DLD1 (cell line): Measurements from ENCODE around the gene TANGO6.
"Not testable (repeated sequence)": the region's sequence is repeated elsewhere in the genome, so short reads cannot be mapped to it uniquely, and the experiment has no call there.

Source experiments
- in situ Hi-C: cut with HindIII; loops from 2 replicates; pipeline ENCODE4 v1.10.0; 2017; ENCODE audit warnings: low sequenced_read_pairs

The TANGO6 gene

DNA sequence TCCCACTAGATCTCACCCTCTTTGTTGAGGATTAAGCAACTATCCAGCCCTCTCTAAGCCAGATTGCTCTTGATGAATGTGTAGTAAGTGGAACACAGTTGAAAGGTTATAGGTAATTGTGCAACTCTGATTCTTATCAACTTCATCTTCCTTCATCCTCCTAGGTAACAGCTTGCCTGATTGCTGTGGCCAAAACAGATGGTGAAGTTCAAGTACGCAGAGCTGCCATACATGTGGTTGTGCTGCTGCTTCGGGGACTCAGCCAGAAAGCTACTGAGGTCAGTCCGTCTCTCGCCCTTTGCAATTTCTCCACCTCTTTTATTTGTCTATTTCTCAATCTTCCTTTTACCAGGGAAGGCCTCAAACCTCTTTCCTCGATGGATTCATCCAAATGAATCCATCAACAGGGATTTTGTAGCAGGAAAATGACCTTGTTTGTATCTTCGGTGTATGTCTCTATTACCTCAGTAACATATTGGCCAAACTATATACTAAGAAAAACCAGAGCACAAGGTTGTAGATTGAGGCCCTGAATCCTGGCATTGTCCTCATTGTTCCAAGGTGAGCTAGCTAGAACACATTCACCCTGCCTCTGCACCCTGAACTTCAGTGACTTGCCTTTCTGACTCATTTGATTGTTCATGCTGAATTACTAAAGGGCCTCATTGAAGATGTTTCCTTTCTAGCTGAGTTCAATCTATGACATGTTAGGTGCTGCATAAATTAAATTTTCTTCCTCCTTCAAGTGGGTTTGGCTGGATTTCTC, 197.0 kb downstream of the TANGO6 start:
- in situ Hi-C loops = no loop called here

- in situ Hi-C loops = no loop called here
Measured at GRCh38 chr16:69048328-69049120, 205.2 kb downstream of the TANGO6 start.

DNA sequence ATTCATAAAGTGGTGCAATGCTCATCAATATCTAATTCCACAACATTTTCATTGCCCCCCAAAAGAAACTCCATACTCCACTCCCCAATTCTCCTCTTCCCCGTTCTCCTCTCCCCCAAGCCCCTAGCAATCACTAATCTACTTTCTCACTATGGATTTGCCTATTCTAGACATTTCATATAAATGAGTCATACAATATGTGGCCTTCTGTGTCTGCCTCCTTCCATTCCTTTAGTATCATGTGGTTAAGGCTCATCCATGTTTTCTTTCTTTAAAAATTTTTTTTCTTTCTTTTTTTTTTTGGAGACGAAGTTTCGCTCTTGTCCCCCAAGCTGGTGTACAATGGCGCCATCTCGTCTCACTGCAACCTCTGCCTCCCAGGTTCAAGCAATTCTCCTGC, 205.8 kb downstream of the TANGO6 start:
- in situ Hi-C loops = no loop called here

GRCh38 chr16:69049603-69050375, 206.5 kb downstream of the TANGO6 start:
- in situ Hi-C loops = no loop called here

- in situ Hi-C loops = not testable (repeated sequence)
Measured at GRCh38 chr16:69051517-69051830, 208.1 kb downstream of the TANGO6 start.

- in situ Hi-C loops = no loop called here
Measured at GRCh38 chr16:69055008-69055407, 211.7 kb downstream of the TANGO6 start.

DNA sequence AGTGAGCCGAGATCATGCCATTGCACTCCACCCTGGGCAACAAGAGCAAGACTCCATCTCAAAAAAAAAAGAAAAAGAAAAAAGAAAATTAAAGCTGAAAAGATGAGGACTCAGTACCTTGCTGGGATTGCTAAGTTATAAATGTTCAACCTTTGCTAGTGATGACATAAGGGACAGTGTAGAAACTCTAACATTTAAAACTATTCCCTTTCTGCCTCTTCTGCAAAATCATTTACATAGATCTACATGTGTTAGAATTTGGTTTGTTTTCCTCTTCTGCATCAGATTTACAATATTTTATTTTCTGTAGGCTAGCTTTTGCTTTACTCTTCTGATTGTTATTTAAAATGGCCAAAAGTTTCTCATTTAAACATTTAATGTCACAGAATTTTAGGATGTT, 212.6 kb downstream of the TANGO6 start:
- in situ Hi-C loops = no loop called here

DNA sequence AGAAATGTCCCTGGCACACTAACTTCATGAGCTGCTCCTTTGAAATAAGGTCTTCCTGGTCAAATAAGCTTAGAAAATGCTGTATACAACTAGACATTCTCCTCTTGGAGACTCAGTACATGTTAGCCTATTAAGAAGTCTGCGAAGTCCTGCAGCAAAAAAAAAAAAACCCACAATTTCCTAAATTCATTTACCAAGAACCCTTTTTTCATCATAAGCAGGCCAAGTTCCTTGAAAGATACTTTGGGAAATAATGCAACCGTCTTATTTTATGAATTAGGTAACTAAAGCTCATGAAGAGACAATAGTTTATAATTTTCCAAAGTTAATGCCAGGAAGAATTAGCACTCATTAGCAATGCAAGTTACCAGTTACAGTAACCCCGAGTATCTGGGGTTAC, 213.1 kb downstream of the TANGO6 start:
- in situ Hi-C loops = no loop called here

GRCh38 chr16:69057400-69058378, 214.4 kb downstream of the TANGO6 start:
- in situ Hi-C loops = no loop called here

- in situ Hi-C loops = not testable (repeated sequence)
Measured at GRCh38 chr16:69063491-69063890, 220.2 kb downstream of the TANGO6 start.

DNA sequence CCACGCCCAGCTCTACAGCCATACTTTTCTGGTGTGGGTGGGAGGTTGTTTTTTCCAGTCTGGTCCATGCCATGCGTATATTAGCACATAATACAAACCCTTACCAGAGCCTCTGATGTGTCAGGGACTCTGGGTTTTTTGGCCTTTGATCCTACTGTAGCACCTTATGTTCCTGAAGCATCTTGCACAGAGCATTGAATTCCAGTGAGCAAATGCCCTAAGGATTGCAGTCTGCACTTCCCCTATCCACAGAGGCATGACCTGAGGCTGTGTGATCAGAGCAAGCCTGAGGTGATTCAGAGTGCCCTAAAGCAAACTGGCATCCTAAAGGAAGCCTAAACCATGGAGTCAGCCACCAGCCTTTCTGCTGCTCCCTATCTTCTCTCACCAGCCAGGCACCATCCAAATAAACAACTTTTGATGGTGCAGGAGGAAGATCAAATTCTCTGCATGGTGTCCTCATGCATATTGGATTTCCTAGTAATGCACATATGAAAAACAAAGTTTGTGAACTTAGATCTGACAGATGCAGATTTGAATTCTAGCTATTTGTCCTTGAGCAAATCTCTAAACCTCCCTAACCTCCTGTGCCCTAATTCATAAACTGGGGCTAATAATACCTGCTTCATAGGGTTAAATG, 220.9 kb downstream of the TANGO6 start:
- in situ Hi-C loops = no loop called here

GRCh38 chr16:69064764-69065313, 221.5 kb downstream of the TANGO6 start:
- in situ Hi-C loops = no loop called here

- in situ Hi-C loops = no loop called here
Measured at GRCh38 chr16:69069504-69069903, 226.2 kb downstream of the TANGO6 start.

DNA sequence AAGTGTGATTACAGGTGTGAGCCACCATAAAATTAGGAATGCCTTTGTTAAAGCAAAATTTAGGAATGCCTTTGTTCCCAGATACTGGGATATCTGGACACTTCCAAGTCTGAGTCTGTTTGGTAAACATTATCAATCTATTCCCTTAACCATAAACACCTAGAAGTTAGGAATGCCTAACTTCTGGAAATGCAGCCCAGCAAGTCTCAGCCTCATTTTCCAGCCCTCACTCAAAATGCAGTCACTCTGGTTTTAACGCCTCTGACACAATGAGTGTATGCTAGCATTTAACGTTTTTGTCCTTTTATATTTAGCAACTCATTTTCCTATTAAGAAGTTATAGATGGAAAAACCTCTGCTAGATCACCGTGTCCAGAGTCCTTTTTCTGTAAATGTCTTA, 227.7 kb downstream of the TANGO6 start:
- in situ Hi-C loops = no loop called here

DNA sequence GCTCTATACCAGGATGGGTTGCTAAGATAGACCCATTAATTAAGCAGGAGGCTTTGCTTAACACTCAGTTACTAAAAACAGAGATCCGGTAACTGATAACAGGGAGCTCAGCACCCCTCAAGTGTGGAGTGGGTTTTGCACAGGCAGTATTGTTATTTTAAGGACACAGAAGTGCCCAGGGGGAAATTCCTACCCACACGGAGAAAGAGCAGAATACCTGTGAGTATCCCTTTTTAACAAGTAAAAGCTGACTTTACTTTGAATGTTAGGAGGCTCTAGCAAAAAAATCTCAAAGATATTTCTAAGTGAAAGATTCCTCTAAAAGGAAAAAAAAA, 229.3 kb downstream of the TANGO6 start:
- in situ Hi-C loops = no loop called here

GRCh38 chr16:69073181-69073702, 229.9 kb downstream of the TANGO6 start:
- in situ Hi-C loops = no loop called here

DNA sequence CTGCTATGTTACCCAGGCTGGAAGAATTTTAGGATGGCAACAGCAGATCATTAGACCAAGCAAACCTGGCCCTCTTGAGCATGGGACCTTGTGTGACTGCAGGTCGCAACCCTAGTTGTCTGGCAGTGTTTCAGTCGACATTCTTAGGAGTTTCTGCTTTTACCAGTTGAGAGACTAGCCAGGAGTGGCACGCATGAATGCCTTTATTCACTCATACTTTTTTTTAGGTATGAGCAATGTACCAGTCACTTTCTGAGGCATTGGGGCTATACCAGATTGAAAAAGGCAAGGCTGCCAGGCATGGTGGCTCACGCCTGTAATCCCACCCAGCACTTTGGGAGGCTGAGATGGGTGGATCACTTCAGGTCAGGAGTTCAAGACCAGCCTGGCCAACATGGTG, 233.9 kb downstream of the TANGO6 start:
- in situ Hi-C loops = no loop called here

DNA sequence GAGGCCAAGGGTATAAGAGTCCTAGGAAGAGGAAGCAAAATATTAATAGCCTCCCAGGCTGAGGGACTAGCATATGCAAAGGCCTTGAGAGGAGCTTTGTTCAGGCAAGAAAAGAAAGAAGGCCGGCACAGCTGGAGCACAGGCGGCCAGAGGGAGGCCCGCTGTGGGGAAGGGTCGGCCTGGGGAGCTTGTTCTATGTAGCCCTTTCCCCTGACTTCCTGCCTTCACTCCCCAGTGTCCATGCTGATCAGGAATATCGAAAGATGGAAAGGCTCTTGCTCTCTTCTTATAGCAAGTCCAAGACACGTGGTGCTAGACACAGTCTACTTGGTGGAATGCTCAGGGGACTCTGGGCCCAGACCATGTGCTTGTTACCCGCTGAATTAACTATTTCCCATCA, 234.7 kb downstream of the TANGO6 start:
- in situ Hi-C loops = no loop called here

GRCh38 chr16:69079697-69080096, 236.4 kb downstream of the TANGO6 start:
- in situ Hi-C loops = no loop called here
